Measurements from ENCODE around the gene ZBTB9.

Gene ZBTB9

GRCh38 chr6:33419580-33420490 lies 34.5 kb upstream of the ZBTB9 start, which contains the start of gene SYNGAP1:
SYNGAP1 (plus strand) TSS chr6:33420065; CDS start chr6:33420265, 200 bp downstream.
- DNase-seq = peak; percentile 80

GRCh38 chr6:33420491-33421343 lies 33.7 kb upstream of the ZBTB9 start:
- peak; percentile 35 for DNase-seq

- DNase-seq = no peak
These were observed 33.1 kb upstream of the ZBTB9 start for GRCh38 chr6:33421344-33421643.

- DNase-seq = no peak
These were observed 30.6 kb upstream of the ZBTB9 start for GRCh38 chr6:33423777-33424176.

- DNase-seq = no peak
These were observed 29.3 kb upstream of the ZBTB9 start for GRCh38 chr6:33424855-33425667.

GRCh38 chr6:33425668-33426577 lies 28.5 kb upstream of the ZBTB9 start:
- peak; percentile 88 for DNase-seq

- peak; percentile 24 for DNase-seq
These were observed 27.5 kb upstream of the ZBTB9 start for GRCh38 chr6:33426590-33427511.

GRCh38 chr6:33427585-33428223 lies 26.7 kb upstream of the ZBTB9 start:
- DNase-seq = no peak

- peak; percentile 39 for DNase-seq
These were observed 26.0 kb upstream of the ZBTB9 start for GRCh38 chr6:33428224-33428965.

GRCh38 chr6:33428966-33429749 lies 25.2 kb upstream of the ZBTB9 start:
- DNase-seq = no peak

GRCh38 chr6:33429750-33430052 lies 24.7 kb upstream of the ZBTB9 start:
- no peak for DNase-seq

- no peak for DNase-seq
These were observed 24.0 kb upstream of the ZBTB9 start for GRCh38 chr6:33430334-33430733.

- peak; percentile 75 for DNase-seq
These were observed 23.1 kb upstream of the ZBTB9 start for GRCh38 chr6:33430991-33431879.

GRCh38 chr6:33431880-33432541 lies 22.4 kb upstream of the ZBTB9 start:
- DNase-seq = no peak

- no peak for DNase-seq
These were observed 21.8 kb upstream of the ZBTB9 start for GRCh38 chr6:33432546-33432945.

GRCh38 chr6:33433001-33433543 lies 21.3 kb upstream of the ZBTB9 start:
- DNase-seq = no peak

Measured in fibroblast of skin of right biceps (primary cell).